ENCODE measurements around the gene RAP1GDS1.
"Not testable (repeated sequence)": the region's sequence is repeated elsewhere in the genome, so short reads cannot be mapped to it uniquely, and the experiment has no call there.

Gene RAP1GDS1

DNA sequence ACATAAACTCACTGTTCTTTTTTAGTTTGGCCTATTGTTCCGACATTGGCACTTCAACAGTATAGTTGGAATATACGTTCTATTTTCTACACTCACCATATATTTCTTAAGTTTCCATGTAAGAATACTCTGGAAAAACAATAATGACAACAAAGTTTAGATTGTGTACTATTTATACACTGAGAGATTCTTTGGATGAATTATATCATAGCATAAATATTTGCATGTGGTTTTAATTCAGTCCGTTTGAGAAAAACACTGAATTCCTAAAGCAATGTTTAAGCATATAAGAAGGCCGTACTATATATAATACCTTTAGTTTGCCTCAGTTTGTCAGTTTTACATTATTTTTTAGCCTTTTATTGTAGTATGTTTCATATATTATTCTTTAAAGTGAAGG is 82.4 kb downstream of the RAP1GDS1 start:
- TF ChIP-seq, protein P1, sequence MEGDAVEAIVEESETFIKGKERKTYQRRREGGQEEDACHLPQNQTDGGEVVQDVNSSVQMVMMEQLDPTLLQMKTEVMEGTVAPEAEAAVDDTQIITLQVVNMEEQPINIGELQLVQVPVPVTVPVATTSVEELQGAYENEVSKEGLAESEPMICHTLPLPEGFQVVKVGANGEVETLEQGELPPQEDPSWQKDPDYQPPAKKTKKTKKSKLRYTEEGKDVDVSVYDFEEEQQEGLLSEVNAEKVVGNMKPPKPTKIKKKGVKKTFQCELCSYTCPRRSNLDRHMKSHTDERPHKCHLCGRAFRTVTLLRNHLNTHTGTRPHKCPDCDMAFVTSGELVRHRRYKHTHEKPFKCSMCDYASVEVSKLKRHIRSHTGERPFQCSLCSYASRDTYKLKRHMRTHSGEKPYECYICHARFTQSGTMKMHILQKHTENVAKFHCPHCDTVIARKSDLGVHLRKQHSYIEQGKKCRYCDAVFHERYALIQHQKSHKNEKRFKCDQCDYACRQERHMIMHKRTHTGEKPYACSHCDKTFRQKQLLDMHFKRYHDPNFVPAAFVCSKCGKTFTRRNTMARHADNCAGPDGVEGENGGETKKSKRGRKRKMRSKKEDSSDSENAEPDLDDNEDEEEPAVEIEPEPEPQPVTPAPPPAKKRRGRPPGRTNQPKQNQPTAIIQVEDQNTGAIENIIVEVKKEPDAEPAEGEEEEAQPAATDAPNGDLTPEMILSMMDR (IDR thresholded peaks at IDR 0.05; ENCODE audit: insufficient read depth, low read depth, low read length, missing control alignments), result no peak
- no peak for DNase-seq (ENCODE audit: low read depth)
- no peak overlapping the region for H3K4me3 ChIP-seq (ENCODE audit: low read depth, low read length)

- no peak for DNase-seq (ENCODE audit: low read depth)
- TF ChIP-seq, protein P1 (IDR thresholded peaks at IDR 0.05; ENCODE audit: insufficient read depth, low read depth, low read length, missing control alignments), result no peak
- H3K4me3 ChIP-seq (ENCODE audit: low read depth, low read length), result no peak overlapping the region
Measured at GRCh38 chr4:98345838-98346237, 84.7 kb downstream of the RAP1GDS1 start.

DNA sequence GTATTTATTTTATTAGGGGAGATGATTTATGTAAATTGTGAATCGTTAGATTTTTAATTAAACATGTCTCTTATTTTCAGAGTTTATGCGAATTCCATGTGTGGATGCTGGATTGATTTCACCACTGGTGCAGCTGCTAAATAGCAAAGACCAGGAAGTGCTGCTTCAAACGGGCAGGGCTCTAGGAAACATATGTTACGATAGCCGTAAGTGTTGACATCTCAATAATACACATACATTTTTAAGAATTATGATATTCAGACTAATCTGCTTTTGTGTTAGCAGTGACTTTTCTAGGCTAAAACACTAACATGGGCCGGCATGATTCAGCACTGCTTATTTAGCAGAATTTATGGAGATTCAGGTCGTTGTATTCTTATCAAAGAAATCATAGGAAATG is 91.2 kb downstream of the RAP1GDS1 start:
- H3K4me3 ChIP-seq (ENCODE audit: low read depth, low read length), result no peak overlapping the region
- DNase-seq (ENCODE audit: low read depth), result no peak
- TF ChIP-seq, protein P1 (IDR thresholded peaks at IDR 0.05; ENCODE audit: insufficient read depth, low read depth, low read length, missing control alignments), result no peak

DNA sequence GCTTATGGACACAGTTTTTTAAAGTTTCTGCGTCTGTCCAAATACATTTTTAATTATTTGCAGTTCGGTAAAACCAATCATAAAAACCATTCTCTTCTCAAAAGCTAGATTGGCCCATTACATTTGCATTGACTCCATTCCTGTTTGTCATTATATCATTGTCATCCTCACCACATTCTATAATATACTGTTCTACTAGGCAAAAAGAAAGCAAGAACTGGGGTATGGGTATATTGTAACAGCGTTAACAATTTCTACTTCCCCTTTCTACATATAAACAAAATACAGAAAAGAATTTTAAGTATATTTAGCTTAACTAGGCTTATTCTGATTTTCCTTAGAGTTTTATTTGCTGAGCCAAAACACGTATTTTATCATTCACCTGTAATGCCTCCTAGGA is 91.8 kb downstream of the RAP1GDS1 start:
- DNase-seq (ENCODE audit: low read depth), result no peak
- TF ChIP-seq, protein P1 (IDR thresholded peaks at IDR 0.05; ENCODE audit: insufficient read depth, low read depth, low read length, missing control alignments), result no peak
- no peak overlapping the region for H3K4me3 ChIP-seq (ENCODE audit: low read depth, low read length)

- TF ChIP-seq, protein P1 (IDR thresholded peaks at IDR 0.05; ENCODE audit: insufficient read depth, low read depth, low read length, missing control alignments), result no peak
- no peak overlapping the region for H3K4me3 ChIP-seq (ENCODE audit: low read depth, low read length)
- DNase-seq (ENCODE audit: low read depth), result no peak
Measured at GRCh38 chr4:98358630-98359248, 97.6 kb downstream of the RAP1GDS1 start.

DNA sequence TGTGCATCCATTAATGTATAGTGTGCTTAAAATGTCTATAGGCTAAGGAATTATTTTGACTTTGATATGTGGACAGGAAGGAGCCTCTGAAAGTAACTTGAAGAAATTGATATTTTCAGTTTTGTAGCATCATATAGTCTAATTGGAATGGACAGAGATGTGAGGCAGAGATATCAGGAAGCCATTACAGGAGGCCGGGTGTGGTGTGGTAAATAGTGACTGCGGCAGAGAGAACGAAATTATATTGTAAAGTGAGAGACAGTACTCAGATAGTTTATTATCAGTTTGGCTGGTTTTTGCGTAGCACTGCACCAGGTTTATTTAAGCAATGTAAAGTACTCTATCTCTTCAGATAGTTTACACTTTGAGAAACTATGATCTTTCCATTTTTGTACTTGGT is 98.5 kb downstream of the RAP1GDS1 start:
- TF ChIP-seq, protein P1 (IDR thresholded peaks at IDR 0.05; ENCODE audit: insufficient read depth, low read depth, low read length, missing control alignments), result no peak
- no peak overlapping the region for H3K4me3 ChIP-seq (ENCODE audit: low read depth, low read length)
- DNase-seq (ENCODE audit: low read depth), result no peak

GRCh38 chr4:98363431-98363830 is 102.2 kb downstream of the RAP1GDS1 start:
- DNase-seq (ENCODE audit: low read depth), result no peak
- TF ChIP-seq, protein P1 (IDR thresholded peaks at IDR 0.05; ENCODE audit: insufficient read depth, low read depth, low read length, missing control alignments), result no peak
- no peak overlapping the region for H3K4me3 ChIP-seq (ENCODE audit: low read depth, low read length)

DNA sequence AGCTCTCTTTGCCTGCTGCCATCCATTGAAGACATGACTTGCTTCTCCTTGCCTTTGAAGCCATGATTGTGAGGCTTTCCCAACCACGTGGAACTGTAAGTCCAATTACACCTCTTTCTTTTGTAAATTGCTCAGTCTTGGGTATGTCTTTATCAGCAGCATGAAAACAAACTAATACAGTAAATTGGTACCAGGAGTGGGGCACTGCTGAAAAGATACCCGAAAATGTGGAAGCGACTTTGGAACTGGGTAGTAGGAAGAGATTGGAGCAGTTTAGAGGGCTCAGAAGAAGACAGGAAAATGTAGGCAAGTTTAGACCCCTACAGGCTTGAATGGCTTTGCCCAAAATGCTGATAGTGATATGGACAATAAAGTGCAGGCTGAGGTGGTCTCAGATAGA is 105.1 kb downstream of the RAP1GDS1 start:
- not testable (repeated sequence) for H3K4me3 ChIP-seq (ENCODE audit: low read depth, low read length); DNase-seq (ENCODE audit: low read depth)

- H3K4me3 ChIP-seq (ENCODE audit: low read depth, low read length); DNase-seq (ENCODE audit: low read depth): not testable (repeated sequence)
Measured at GRCh38 chr4:98368000-98368399, 106.8 kb downstream of the RAP1GDS1 start.

All from GM12865 (cell line).